ENCODE data around the gene LRRC37A3. TPM values are rescaled to one million over a fixed set of nuclear protein-coding genes. Genes with fewer than 3 reads are reported as not detected.
"Not testable (repeated sequence)": the region's sequence is repeated elsewhere in the genome, so short reads cannot be mapped to it uniquely, and the experiment has no call there.

The LRRC37A3 gene
- total RNA-seq, 1 donor from 2014 or later: 8.9 TPM

DNA sequence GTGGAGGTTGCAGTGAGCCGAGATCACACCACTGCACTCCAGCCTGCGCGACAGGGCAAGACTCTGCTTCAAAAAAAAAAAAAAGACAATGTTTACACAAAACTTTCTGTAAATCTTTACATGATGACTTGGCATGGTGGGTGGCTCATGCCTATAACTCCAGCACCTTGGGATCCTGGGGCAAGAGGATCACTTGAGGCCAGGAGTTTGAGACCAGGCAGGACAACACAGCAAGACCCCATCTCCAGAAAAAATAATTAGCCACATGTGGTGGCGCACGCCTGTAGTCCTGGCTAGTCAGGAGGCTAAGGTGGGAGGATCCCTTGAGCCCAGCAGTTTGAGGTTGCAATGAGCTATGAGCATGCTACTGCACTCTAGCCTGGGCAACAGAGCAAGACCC, 15.2 kb downstream of the LRRC37A3 start:
- H3K27ac ChIP-seq; H3K9me3 ChIP-seq; H3K4me1 ChIP-seq; intact Hi-C loops (cut with DNase I); DNase-seq; H3K4me3 ChIP-seq; H3K27me3 ChIP-seq; ATAC-seq; H3K36me3 ChIP-seq: not testable (repeated sequence)

DNA sequence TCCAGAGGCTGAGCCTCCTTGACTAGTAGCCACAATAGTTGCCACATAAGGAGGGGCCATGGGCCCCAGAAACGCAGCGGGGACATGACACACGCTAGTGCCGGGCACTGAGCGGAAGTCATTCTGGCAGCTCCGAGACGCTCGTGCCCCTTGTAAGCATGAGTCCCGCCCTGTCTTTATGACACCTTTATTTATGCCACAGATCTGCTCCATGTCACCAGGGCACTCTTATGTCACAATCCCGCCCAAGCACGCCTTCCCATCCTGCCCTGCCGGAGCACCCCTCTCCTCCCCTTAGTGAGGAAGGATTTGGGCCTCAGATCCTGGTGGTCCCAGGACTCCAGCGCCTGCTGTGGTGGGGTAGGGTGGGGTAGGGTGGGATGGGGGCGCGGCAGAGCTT, 22.1 kb downstream of the LRRC37A3 start:
- DNase-seq: not testable (repeated sequence)

DNA sequence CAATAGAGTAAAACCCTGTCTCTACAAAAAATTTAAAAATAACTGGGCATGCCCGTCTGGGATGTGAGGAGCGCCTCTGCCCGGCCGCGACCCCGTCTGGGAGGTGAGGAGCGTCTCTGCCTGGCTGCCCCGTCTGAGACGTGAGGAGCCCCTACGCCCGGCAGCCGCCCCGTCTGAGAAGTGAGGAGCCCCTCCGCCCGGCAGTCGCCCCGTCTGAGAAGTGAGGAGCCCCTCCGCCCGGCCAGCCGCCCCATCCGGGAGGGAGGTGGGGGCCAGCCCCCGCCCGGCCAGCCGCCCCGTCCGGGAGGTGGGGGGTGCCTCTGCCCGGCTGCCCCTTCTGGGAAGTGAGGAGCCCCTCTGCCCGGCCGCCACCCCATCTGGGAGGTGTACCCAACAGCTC, 45.1 kb downstream of the LRRC37A3 start:
- DNase-seq; H3K27me3 ChIP-seq; H3K36me3 ChIP-seq; ATAC-seq; intact Hi-C loops (cut with DNase I); H3K9me3 ChIP-seq; H3K4me1 ChIP-seq; H3K27ac ChIP-seq; H3K4me3 ChIP-seq: not testable (repeated sequence)

More for the DNA sequence above, 22.1 kb downstream of the LRRC37A3 start:
- ATAC-seq; H3K9me3 ChIP-seq; H3K27ac ChIP-seq; H3K27me3 ChIP-seq; H3K36me3 ChIP-seq; intact Hi-C loops (cut with DNase I); H3K4me1 ChIP-seq; H3K4me3 ChIP-seq: not testable (repeated sequence)

DNA sequence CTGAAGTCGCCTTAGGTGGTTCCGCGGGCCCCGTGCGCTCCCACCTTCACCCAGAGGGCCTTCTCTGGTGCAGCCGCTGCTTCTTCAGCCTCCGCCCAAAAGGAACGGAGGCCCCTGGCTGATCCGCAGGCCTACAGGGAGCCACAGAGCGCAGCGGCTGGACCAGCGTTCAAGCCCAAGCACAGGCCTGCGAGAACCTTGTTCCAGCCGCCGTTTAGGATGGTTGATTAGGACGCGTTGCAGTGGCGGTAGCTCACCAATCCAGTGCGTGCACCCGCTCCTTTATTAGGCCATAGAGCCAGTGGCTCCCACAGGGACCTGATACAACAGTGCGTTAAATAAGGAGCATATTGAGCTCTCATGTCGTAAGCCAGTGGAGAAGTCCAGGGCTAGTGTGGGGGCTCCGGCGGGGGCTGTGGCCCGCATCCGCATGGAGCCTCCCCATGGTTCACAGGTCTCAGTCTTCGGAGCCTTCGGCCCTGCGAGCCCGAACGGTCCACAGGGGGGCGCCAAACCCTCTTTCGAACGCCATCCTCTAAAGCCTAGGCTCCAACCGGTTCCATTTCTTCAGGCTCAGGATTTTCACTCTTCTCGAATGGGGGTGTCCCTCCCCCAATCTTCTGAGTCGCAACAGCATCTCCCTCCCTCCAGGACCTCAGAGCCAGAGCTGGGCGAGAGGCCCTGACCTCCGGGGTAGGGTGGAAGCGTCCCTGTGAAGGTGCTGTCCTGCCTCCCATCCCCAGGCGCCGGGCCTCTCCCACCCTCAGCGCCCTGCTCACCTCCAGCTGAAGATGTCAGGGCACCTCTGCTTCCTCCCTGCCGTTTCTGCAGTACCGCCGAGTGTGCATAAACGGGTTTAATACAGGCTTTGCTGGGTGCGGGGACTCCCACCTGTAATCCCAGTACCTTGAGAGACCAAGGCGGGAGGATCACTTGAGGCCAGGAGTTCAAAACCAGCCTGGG, 71.5 kb downstream of the LRRC37A3 start:
- DNase-seq (peak; percentile 90), ATAC-seq (peak; percentile 94)
- H3K4me1 ChIP-seq; H3K4me3 ChIP-seq; H3K9me3 ChIP-seq; H3K27me3 ChIP-seq; H3K36me3 ChIP-seq; intact Hi-C loops (cut with DNase I); H3K27ac ChIP-seq: not testable (repeated sequence)
- TF ChIP-seq, protein P1, sequence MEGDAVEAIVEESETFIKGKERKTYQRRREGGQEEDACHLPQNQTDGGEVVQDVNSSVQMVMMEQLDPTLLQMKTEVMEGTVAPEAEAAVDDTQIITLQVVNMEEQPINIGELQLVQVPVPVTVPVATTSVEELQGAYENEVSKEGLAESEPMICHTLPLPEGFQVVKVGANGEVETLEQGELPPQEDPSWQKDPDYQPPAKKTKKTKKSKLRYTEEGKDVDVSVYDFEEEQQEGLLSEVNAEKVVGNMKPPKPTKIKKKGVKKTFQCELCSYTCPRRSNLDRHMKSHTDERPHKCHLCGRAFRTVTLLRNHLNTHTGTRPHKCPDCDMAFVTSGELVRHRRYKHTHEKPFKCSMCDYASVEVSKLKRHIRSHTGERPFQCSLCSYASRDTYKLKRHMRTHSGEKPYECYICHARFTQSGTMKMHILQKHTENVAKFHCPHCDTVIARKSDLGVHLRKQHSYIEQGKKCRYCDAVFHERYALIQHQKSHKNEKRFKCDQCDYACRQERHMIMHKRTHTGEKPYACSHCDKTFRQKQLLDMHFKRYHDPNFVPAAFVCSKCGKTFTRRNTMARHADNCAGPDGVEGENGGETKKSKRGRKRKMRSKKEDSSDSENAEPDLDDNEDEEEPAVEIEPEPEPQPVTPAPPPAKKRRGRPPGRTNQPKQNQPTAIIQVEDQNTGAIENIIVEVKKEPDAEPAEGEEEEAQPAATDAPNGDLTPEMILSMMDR (IDR thresholded peaks at IDR 0.05): peak; percentile 66

DNA sequence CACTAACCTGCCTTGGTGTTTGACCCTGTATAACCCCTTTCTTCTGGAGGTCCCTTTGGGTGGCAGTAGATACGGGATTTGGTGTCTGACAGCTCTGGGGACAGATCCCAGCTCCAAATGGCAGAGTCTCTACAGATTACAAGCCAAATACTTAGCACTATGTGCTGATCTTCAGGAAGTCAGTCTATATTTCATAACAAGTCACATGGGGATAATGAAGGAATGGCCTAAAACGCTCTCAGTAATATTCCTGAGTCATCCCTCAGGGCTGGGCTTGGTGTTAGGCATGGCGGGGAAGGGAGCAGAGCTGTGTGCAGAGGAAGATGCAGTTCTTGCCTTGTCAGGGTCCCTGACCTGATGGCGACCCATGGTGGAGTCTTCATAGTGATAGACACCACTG, 72.4 kb downstream of the LRRC37A3 start:
- intact Hi-C loops (cut with DNase I); H3K4me3 ChIP-seq; H3K36me3 ChIP-seq; H3K4me1 ChIP-seq; H3K27ac ChIP-seq; DNase-seq; H3K9me3 ChIP-seq; H3K27me3 ChIP-seq: not testable (repeated sequence)
- peak; percentile 94 for ATAC-seq

DNA sequence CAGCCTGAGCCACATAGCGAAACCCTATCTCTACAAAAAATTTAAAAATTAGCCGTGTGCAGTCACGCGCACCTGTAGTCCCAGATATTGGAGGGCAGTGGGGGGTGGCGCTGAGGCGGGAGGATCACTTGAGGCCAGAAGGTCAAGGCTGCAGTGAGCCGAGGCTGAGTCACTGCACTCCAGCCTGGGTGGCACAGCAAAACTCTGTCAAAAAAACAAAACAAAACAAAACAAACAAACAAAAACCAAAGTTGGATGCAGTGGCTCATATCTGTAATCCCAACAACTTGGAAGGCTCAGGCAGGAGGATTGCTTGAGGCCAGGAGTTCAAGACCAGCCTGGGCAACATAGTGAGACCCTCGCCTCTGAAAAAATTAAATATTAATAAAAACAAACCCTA, 75.4 kb downstream of the LRRC37A3 start:
- H3K9me3 ChIP-seq; intact Hi-C loops (cut with DNase I); ATAC-seq; H3K4me3 ChIP-seq; H3K4me1 ChIP-seq; H3K27me3 ChIP-seq; H3K27ac ChIP-seq; DNase-seq; H3K36me3 ChIP-seq: not testable (repeated sequence)

DNA sequence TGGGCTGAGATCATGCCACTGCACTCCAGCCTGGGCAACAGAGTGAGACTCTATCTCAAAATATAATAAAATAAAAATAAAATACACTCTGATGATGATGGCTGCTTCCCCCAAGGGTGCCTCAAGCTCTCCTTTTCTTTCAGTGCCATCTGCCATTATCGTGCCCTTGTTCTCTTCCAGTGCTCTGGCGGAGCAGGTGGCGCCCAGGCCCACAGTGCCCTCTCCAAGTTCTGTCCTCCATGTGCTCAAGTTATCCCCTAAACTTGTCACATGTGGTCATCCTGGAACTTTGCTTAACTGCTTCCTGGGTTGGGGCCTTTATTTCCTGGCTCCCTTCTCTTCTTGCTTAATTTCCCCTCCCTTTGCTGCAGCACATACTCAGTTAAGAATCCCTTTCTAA, 76.4 kb downstream of the LRRC37A3 start:
- DNase-seq; H3K9me3 ChIP-seq; H3K4me1 ChIP-seq; ATAC-seq; H3K27ac ChIP-seq; intact Hi-C loops (cut with DNase I); H3K36me3 ChIP-seq; H3K27me3 ChIP-seq; H3K4me3 ChIP-seq: not testable (repeated sequence)

DNA sequence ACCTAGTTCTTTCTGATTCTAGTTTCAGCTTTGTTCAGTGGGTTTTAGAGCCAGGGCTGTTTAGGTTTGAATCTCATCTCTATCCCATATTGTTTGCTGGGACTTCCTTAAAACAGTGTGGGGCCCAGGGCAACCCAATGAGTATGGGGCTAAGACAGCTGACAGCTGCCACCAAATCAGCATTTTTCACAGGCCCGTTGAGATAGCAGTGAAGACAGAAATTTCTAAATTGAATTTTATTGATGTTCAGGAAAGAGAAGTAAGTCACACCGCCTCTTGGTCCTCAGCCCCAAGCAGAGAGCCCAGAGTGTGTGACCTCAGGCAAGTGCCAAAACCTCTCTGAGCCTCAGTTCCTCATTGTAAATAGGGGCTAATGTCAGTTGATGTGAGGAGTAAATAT, 78.3 kb downstream of the LRRC37A3 start:
- H3K9me3 ChIP-seq; intact Hi-C loops (cut with DNase I); ATAC-seq; H3K36me3 ChIP-seq; DNase-seq; H3K27me3 ChIP-seq; H3K4me1 ChIP-seq; H3K4me3 ChIP-seq; H3K27ac ChIP-seq: not testable (repeated sequence)

DNA sequence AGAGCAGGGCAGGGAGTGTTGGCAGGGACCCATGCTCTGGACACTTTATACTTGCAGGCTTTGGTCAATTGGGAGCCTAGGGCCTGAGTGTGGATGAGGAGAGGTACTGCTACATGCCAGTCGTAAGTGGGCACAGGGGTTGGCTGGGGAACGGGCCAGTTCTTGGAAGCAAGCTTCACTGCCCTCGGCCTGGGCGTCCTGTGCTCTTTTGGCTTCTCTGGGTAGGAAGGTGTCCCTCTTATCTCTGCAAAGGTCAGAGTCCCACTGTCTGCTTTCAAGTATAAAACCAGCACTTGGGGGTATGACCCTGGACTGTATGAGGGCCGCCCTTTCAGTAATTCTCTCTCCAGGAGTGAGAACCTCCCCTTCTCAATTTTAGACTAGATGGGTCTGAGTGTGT, 80.8 kb downstream of the LRRC37A3 start:
- H3K4me3 ChIP-seq; ATAC-seq; H3K27ac ChIP-seq; H3K4me1 ChIP-seq; H3K9me3 ChIP-seq; H3K27me3 ChIP-seq; H3K36me3 ChIP-seq; intact Hi-C loops (cut with DNase I); DNase-seq: not testable (repeated sequence)

DNA sequence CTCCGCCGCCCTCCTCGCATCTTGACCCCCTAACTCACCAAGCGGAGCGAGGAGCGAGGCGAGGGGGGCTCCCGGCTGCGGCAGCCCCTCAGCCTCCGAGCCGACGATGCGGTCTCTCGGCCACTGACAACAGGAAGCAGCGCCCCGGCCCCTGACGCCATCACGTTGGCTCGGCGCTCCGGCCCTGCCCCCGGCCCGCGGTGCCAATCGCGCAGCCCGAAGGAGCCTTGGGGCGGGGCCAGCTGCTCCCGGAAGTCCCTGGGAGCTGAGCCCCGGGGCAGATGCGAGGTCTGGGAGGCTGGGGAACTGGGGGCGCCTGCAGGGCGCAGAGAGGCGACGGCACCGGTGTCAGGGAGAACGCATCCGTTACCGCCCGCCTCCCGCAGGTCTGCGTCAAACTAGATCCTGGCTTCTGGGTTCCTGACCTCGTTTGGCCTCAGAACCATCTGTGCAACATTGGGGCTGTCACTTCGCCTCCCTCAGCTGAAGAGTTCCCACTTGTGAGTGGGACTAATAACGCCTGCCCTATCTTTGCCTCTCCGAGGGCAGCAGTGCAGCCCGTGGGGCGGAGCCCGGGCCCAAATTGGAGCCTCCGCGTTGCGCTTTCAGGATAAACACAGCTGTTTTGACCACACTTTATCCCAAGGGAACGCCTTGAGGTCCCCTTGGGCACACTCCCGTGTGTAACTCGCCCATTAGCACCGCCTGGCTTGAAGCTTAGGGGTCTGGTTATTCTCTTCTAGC, 82.1 kb downstream of the LRRC37A3 start:
- DNase-seq: peak; percentile 95
- H3K9me3 ChIP-seq; intact Hi-C loops (cut with DNase I); H3K27me3 ChIP-seq; H3K4me1 ChIP-seq; H3K36me3 ChIP-seq: not testable (repeated sequence)
- Histone ChIP-seq H3K4me3 (peak overlapping the region; percentile 63), H3K27ac (peak overlapping the region; percentile 84)
- ATAC-seq: peak; percentile 97

DNA sequence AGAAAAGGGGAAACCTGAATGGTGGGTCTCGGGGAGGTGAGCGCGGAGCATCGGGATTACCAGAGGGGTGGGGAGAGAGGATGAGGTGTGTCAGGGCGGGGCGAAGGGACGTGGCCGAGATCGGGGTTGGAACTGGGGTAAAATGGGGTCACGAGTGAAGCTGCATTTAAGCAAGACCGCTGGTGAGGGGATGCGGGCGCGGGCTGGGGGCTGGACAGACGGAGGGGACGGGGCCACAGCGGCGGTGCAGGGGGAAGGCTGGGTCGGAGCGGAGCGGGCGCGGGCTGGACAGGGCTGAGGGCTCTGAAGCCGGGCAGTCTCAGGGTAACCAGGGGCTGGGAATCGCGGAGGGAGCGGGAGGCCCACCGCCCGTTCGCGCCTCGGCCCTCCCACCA, 82.7 kb downstream of the LRRC37A3 start:
- DNase-seq; H3K36me3 ChIP-seq; H3K9me3 ChIP-seq; H3K27me3 ChIP-seq; intact Hi-C loops (cut with DNase I); H3K4me1 ChIP-seq: not testable (repeated sequence)
- ATAC-seq: peak; percentile 54
- Histone ChIP-seq H3K27ac (peak overlapping the region; percentile 84), H3K4me3 (peak overlapping the region; percentile 63)

DNA sequence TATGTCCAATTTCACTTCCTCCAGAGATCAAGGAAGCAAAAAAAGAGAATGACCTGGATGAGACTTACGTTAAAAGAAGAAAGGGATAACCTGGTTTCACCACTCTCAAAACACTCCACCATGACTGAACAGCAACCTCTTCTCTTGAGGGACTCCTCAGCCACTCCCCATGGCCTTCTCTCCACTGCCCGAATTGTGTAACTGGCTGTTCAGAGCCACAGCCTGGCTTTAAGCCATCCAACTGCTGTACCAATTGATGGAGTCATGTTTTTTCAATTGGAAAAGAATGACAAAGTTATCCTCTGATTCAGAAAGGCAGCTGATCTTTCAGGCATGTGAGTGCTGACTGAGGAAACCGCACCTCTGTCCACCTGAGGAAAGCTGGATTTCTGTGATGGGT, 85.2 kb downstream of the LRRC37A3 start:
- ATAC-seq (peak; percentile 13), DNase-seq (peak; percentile 69)
- peaks cover 18% of the 10 kb centered on the region for H3K4me1 ChIP-seq
- H3K4me3 ChIP-seq; H3K36me3 ChIP-seq; intact Hi-C loops (cut with DNase I); H3K27ac ChIP-seq; H3K9me3 ChIP-seq; H3K27me3 ChIP-seq: not testable (repeated sequence)

DNA sequence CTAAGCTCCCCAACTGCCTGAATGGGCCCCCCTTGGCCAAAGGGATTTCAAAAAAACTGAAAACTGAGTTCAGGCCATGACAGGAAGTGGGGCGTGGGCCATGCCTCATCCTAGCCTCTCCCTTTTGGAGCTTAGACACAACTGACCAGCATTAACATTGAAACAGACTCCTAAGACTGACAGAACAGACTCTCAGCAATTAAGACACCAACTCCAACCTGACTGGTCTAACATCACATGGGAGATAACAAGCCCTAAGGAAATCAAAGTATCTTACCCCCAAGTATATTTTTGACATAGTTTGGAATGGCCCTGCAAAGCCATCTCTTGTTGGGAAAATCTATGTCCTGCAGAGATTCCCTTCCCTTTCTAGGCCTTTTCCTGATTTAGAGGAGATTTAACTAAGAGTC, 88.6 kb downstream of the LRRC37A3 start:
- H3K4me3 ChIP-seq; ATAC-seq; intact Hi-C loops (cut with DNase I); H3K27ac ChIP-seq; DNase-seq; H3K36me3 ChIP-seq; H3K27me3 ChIP-seq; H3K9me3 ChIP-seq: not testable (repeated sequence)
- peaks cover 18% of the 10 kb centered on the region for H3K4me1 ChIP-seq
